GM12801 (cell line): Measurements from ENCODE around the gene TPTE2.

Experiments used
- TF ChIP-seq, protein P1 (sequence below): IDR thresholded peaks from one replicate; pipeline ENCODE4 v1.5.1; 2011; ENCODE audit warnings: control low read depth; ENCODE audit not compliant: insufficient read length; ENCODE audit errors: extremely low read depth

TPTE2 gene

DNA sequence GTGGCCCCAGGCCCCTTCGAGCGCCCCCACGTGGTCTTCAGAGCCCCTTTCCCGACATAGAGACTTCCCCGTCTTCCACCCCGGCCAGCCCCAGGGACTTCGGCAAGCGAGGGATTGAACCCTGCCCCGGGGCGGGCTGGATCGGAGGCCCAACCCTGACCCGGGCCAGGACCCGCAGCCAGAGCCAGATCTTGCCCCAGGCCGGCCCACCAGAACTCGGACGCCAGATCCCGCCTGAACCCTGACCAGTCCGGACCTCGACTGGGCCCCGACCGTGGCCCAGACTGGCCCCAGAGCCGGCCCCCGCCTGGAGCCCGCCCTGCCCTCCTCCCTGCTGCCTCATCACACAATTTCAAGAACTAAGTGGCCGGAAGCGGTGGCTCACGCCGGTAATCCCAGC is 253 bp upstream of the TPTE2 start:
- TF ChIP-seq, protein P1, sequence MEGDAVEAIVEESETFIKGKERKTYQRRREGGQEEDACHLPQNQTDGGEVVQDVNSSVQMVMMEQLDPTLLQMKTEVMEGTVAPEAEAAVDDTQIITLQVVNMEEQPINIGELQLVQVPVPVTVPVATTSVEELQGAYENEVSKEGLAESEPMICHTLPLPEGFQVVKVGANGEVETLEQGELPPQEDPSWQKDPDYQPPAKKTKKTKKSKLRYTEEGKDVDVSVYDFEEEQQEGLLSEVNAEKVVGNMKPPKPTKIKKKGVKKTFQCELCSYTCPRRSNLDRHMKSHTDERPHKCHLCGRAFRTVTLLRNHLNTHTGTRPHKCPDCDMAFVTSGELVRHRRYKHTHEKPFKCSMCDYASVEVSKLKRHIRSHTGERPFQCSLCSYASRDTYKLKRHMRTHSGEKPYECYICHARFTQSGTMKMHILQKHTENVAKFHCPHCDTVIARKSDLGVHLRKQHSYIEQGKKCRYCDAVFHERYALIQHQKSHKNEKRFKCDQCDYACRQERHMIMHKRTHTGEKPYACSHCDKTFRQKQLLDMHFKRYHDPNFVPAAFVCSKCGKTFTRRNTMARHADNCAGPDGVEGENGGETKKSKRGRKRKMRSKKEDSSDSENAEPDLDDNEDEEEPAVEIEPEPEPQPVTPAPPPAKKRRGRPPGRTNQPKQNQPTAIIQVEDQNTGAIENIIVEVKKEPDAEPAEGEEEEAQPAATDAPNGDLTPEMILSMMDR, result no peak

DNA sequence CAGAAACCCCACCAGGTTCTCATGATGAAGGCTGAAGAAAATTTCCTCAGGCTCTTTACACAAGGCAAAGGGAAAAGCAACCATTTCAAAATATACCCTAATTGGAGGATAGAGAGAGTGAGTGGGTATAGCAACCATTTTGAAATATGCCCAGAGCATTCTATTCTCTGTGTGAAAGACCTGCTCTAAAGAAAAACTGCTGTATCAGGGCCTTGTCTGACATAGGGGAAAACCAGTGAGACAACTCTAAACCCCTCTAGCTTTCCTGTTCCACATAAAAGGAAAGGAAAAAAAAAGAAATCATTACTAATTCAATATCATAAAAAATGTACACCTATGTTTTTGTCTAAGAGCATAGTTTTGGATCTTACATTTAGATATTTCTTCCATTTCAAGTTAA is 42.3 kb downstream of the TPTE2 start:
- TF ChIP-seq, protein P1, result no peak

DNA sequence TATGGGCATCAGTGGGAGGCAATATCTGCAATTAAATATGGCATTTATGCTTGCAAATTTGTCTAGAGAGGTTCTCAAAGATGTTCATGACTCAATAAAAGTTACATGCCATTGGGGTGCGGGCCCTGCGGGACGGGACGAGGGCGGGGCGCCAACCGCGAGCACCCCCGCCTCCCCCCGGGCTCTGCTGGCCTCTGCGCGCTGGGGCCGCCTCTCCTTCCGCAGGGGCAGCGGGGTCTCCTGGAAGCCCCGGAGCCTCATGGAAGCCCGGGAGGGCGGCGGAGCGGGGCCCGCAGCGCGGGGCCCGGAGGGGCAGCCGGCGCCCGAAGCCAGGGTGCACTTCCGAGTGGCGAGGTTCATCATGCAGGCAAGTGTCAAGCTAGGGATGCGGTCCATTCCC is 179.2 kb downstream of the TPTE2 start:
- TF ChIP-seq, protein P1, result no peak
